Cardiac muscle cell (in vitro differentiated cells and primary cell): ENCODE measurements around the gene TRIM38. TPM values are rescaled to one million over a fixed set of nuclear protein-coding genes. Genes with fewer than 3 reads are reported as not detected.
A peak's percentile ranks its signal among the peaks of the same experiment; 100 is the strongest.

Experiments
- DNase-seq, 2 donors: peaks; one replicate each; pipeline versions ENCODE4 v3.0.0 to v3.0.0-alpha.2; 2010 to 2017; ENCODE audit warnings: low read depth in 1 of 2, low spot score in 1 of 2
- H3K27ac ChIP-seq: fragments of 200-600 bp; sonication (generic); 2 replicates; pipeline ENCODE4 v1.5.1; 2016
- H3K27me3 ChIP-seq: fragments of 200-600 bp; sonication (generic); 2 replicates; pipeline ENCODE4 v1.6.0; 2016; ENCODE audit warnings: control low read depth
- H3K36me3 ChIP-seq: fragments of 200-600 bp; sonication (generic); 2 replicates; pipeline ENCODE4 v1.5.1; 2016; ENCODE audit warnings: control low read depth
- H3K4me1 ChIP-seq: fragments of 200-600 bp; sonication (generic); 2 replicates; pipeline ENCODE4 v1.8.1; 2017; ENCODE audit warnings: low read depth, mild to moderate bottlenecking, mixed run types
- H3K4me3 ChIP-seq: fragments of 200-600 bp; sonication (generic); 2 replicates; pipeline ENCODE4 v1.5.1; 2016; ENCODE audit warnings: mild to moderate bottlenecking
- H3K9me3 ChIP-seq: fragments of 200-600 bp; sonication (generic); 2 replicates; pipeline ENCODE4 v1.5.1; 2017; ENCODE audit warnings: low read depth, mild to moderate bottlenecking, control low read depth
- CTCF ChIP-seq: IDR thresholded peaks from 2 replicates; pipeline ENCODE4 v1.5.1; 2012; ENCODE audit warnings: low read depth, mild to moderate bottlenecking, low read length
- polyA plus RNA-seq: library from polyadenylated mRNA; unstranded; fragments of >200 nt; fragmentation: Nextera tagmentation; extraction: Ambion mirVana; gene quantifications from 2 replicates; pipeline ENCODE4 v1.2.1, GENCODE V29; 2016
- total RNA-seq: library from RNA; depleted of rRNA; stranded (reverse); fragments of >200 nt; gene quantifications from 2 replicates; pipeline ENCODE4 v1.2.3, GENCODE V29; 2016

The TRIM38 gene
- total and polyA plus RNA-seq, 2 experiments from 2014 or later = 0.05 to 0.12 TPM

GRCh38 chr6:25934735-25935313 lies 27.8 kb upstream of the TRIM38 start:
- no peak for TF ChIP-seq CTCF

GRCh38 chr6:25935953-25936352 lies 26.6 kb upstream of the TRIM38 start:
- DNase-seq = no peak
- Histone ChIP-seq H3K27me3 (no peaks in the 10 kb centered on the region), H3K4me3 (no peak overlapping the region), H3K36me3 (no peaks in the 10 kb centered on the region), H3K9me3 (no peaks in the 10 kb centered on the region), H3K27ac (no peak overlapping the region), H3K4me1 (no peaks in the 10 kb centered on the region)
- TF ChIP-seq CTCF = no peak

More at GRCh38 chr6:25934735-25935313, 27.8 kb upstream of the TRIM38 start:
- Histone ChIP-seq H3K9me3 (no peaks in the 10 kb centered on the region), H3K27ac (no peak overlapping the region), H3K27me3 (no peaks in the 10 kb centered on the region), H3K36me3 (no peaks in the 10 kb centered on the region), H3K4me1 (no peaks in the 10 kb centered on the region), H3K4me3 (no peak overlapping the region)
- peak in 1 of 2 donors; percentile 12 for DNase-seq

DNA sequence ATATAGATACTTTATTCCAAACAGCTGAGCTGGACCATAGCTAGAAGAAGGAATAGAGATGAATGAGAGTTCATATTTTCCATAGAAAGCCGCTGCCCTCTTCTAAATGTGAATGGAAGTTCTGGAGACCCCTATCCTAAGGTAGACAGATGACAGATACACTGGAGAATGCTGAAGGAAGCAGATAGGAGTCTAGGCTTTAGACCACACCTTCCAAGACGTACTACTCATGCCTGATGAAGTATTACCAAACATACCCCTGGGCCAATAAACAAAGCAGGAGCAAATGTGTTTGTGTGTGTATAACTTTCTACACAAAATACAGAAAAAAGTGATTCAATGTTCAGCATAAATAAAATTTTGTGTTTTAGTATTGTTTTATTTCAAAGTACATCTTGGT lies 23.0 kb upstream of the TRIM38 start:
- H3K9me3 ChIP-seq = no peaks in the 10 kb centered on the region
- H3K4me1 ChIP-seq = peaks cover 3% of the 10 kb centered on the region
- H3K27ac ChIP-seq = no peak overlapping the region
- no peak for TF ChIP-seq CTCF
- no peak for DNase-seq
- H3K27me3 ChIP-seq = no peaks in the 10 kb centered on the region
- no peaks in the 10 kb centered on the region for H3K36me3 ChIP-seq
- no peak overlapping the region for H3K4me3 ChIP-seq

- Histone ChIP-seq H3K36me3 (no peaks in the 10 kb centered on the region), H3K9me3 (no peaks in the 10 kb centered on the region), H3K4me3 (no peak overlapping the region), H3K4me1 (peaks cover 8% of the 10 kb centered on the region), H3K27ac (no peak overlapping the region), H3K27me3 (no peaks in the 10 kb centered on the region)
- peak; percentile 58 for TF ChIP-seq CTCF
- DNase-seq = peak; percentile 15 to 80
These were observed 19.9 kb upstream of the TRIM38 start for GRCh38 chr6:25942561-25943147.

- no peak for TF ChIP-seq CTCF
- Histone ChIP-seq H3K4me3 (no peak overlapping the region), H3K4me1 (peaks cover 8% of the 10 kb centered on the region), H3K9me3 (no peaks in the 10 kb centered on the region), H3K27me3 (no peaks in the 10 kb centered on the region), H3K27ac (no peak overlapping the region), H3K36me3 (no peaks in the 10 kb centered on the region)
- DNase-seq = no peak
These were observed 18.7 kb upstream of the TRIM38 start for GRCh38 chr6:25943887-25944286.
